T-helper 1 cell (primary cell): ENCODE data around the gene C1orf50.
"Not testable (repeated sequence)": the region's sequence is repeated elsewhere in the genome, so short reads cannot be mapped to it uniquely, and the experiment has no call there.

ENCODE experiments used
- DNase-seq, 5 donors: peaks; one replicate each; pipeline ENCODE4 v3.0.0-alpha.2; 2012 to 2020
- total RNA-seq, 4 donors: gene quantifications; one replicate each; lab custom pipeline; 2026; lab: John Stamatoyannopoulos, UW

The C1orf50 gene
- total RNA-seq: 8.2 to 14.8 (median 12.7) reads per million in 4 donors

DNA sequence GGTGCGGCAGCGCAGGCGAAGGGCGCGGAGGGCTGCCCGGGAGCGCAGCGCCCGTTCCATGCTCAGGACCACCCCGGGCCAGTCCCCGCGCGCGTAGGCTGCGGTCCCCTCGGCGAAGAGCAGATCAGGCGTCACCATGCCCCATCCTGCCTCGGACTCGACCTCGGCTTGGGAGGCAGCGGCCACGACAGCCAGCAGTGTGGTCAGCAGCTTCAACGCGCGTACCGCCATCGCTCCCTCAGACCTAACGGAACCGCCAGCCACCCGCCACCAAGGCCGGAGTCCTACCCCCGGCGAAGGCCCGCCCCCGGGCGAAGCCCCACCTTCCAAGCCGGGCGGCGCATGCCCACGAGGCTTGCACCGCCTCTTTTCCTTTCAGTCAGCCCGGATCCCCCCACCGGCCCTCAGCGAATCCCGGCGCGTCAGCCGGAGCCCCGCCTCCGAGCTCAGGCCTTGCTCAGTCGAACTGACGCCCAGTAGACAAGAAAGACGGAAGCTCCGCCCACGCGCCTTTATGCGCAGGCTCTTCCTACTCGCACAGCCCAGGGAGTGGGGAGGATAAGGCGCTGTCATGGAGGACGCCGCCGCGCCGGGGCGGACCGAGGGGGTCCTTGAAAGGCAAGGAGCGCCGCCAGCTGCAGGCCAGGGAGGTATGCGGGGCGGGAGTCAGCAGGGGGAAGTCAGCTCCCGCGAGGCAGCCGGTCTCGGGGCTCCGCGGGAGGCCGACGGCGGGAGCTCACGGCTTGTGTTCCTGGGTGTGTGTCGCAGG lies at the start of gene C1orf50, which contains the start of gene P3H1:
Gene C1orf50, plus strand, starts transcription at position 509 of the 769 bp plus-strand sequence. Its CDS starts 63 bp downstream, at position 572.
Gene P3H1, minus strand, starts transcription at position 288 of the 769 bp plus-strand sequence. Its CDS starts 57 bp downstream, at position 231.
- DNase-seq: peak; percentile 99 to 100 (median 99)

GRCh38 chr1:42720868-42721267 lies 46.2 kb upstream of the C1orf50 start:
- no peak for DNase-seq

DNA sequence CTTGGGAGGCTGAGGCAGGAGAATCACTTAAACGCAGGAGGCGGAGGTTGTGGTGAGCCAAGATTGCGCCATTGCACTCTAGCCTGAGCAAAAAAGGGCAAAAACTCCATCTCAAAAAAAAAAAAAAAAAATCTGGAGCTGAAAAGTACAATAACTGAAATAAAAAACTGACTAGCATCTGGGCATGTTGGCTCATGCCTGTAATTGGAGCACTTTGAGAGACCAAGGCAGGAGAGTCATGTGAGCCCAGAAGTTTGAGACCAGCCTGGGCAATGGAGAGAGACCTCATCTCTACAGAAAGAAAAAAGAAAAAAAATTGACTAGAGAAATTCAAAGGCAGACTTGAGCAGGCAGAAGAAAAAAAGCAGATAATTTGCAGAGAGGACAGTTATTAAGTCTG lies 45.1 kb upstream of the C1orf50 start:
- no peak for DNase-seq

- DNase-seq: not testable (repeated sequence)
These were observed 44.6 kb upstream of the C1orf50 start for GRCh38 chr1:42722403-42722802.

DNA sequence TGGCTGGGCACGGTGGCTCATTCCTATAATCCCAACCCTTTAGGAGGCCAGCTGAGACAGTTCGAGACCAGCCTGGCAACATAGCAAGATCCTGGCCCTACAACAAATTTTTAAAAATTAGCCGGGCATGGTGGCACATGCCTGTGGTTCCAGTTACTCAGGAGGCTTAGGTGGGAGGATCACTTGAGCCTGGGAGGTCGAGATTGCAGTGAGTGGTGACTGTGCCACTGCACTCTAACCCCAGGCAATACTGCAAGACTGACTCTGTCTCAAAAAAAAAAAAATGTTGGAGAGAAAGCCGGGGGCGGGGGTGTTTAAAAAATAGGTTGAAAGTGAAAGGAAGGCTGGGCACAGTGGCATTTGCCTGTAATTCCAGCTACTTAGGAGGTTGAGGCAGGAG lies 43.5 kb upstream of the C1orf50 start:
- no peak for DNase-seq

GRCh38 chr1:42725820-42726219 lies 41.2 kb upstream of the C1orf50 start:
- DNase-seq: not testable (repeated sequence)

DNA sequence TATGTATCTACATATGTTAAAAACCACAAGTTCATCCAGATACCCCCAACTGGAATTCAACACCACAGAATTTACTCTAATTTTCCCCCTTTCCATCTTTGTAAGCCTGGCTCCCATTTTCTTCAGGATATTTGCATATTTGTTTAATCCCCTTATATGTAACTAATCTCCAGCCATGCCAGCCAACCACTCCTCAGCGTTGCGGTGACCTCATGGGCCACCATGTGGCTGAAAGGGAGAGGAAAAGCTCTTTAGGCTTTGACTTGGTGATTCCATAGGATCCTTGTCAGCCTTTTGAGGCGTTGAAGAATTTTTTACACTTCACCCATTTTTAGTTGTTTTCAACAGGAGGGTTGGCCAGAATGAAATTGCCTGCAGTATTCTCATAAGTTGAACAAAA lies 37.0 kb upstream of the C1orf50 start:
- DNase-seq: no peak

DNA sequence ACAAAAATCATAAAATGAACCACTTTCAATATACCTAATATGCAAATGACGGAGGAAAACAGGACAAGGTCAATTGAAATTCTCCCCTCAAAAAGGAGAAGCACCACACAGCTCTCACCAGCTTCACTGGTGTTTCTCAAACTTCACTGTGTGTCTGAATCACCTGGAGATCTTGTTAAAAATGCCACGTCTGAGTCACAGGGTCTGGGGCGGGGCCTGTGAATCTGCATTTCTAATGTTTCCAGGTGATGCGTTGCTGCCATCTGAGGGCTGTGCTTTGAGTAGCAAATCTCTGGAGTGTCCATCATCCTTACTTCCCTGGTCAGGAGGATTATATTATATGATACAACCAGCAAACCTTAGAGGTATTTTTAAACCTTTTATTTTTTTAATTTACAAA lies 36.1 kb upstream of the C1orf50 start:
- peak in 1 of 5 donors; percentile 11 for DNase-seq

DNA sequence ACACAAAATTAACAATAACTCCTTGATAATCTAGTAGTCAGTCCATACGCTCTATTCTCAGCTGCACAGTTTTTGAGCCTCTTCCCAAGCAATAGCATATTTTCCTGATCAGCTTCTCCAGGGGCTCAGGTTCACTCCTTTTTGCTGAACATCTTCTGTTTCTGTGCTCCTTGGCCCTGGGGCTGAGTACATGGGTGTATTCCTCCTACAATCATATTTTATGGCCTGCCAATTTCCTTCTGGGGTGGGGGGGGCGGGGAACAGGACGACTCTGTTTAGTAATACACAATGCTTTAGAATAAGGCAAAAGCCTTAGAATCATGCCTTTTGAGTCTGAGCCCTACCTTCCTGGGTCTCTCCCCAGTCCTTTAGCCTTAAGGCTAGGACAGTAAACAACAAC lies 35.5 kb upstream of the C1orf50 start:
- no peak for DNase-seq

DNA sequence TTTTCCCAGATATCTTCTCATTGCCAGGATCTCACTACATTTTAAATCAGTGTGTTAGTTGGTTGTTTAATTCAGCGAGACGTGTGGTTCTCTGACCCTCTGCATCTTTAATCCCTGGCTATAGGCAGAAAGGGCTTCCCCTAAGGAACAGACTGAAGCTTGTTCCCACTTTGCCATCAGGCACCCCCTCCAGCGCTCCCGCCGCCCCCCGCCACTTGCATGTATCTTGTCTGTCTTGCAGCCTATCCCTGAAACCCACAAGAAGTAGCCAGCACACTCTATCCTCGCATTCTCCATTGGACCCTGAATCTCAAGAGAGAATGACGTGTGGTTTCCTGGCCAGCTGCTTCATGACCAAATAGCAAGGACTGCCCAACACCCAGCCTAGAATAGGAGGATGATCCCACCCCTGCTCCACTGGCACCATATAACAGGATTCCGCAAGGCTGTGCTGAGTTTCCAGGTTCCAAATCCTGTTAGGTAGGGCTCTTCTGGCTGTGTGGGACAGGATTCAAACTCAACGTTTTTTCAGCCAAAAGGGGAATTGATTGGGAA lies 34.8 kb upstream of the C1orf50 start:
- no peak for DNase-seq

DNA sequence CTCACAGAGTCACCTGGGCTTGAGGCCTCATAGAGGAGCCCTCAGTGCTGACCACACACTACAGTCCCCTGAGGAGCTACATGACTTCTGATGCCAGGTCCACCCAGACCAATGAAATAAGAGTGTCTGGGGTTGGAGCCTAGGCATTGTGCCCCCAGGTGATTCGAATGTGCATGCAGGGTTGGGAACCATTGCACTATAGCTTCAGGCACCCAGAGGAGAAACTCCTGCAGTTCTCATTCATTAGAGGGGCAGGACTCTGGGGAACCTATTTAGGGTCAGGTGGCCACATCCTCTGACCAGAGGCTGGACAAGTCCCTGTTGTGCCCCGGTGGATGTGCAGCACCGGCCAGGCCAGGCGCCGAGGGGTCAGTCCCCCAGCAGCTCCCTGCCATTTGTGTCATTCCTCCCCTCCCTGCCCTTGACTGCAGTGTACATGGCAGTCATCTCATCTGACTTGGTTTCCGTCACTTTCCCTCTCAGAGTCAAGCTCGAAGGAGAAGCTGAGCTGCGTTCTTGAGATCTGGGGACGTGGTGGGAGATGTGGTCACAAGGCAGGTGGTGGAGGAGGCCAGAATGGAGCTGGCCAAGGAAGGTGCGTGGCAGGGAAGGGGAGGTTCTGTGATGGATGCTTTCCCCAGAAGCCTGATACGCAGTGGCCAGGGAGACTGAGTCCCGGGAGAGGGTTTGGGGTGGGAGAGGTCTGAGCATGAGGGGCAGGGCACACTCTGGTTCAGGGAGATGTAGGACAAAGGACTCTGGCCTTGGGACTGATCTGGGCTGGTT lies 33.4 kb upstream of the C1orf50 start:
- DNase-seq: no peak

- DNase-seq: no peak
These were observed 32.6 kb upstream of the C1orf50 start for GRCh38 chr1:42734201-42735035.

- DNase-seq: no peak
These were observed 32.0 kb upstream of the C1orf50 start for GRCh38 chr1:42735056-42735455.

GRCh38 chr1:42735477-42736105 lies 31.5 kb upstream of the C1orf50 start:
- no peak for DNase-seq

GRCh38 chr1:42736152-42736551 lies 30.9 kb upstream of the C1orf50 start:
- DNase-seq: no peak

DNA sequence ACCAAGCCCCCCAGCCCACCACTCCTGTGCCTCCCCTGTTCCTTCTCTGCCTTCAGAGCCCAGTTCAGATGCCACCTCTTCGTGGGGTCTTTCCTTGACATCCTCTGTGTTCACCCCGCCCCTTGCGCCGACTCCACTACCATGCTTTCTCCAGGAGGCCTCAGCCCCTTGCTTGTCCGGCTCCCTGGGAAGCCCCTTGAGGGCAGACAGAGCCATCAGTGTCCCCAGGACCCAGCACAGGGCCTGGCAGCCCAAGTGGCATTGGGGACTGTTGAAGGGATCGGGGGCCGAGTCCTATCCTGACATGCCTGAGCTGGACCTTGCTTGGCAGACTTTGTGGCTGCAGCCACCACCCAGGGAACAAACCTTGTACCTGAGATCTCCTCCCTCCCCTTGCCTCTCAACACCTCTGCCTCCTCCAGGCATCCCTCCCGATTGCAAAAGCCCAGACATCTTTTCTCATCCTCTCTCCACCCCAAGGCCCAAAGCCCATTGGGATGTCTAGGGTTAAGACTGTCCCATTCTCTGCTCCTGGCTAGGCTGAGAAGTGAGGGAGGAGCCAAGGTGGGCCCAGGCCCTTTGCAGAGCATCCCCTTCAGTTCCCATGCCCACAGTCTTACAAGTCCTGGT lies 30.4 kb upstream of the C1orf50 start:
- no peak for DNase-seq

GRCh38 chr1:42737257-42737656 lies 29.8 kb upstream of the C1orf50 start:
- DNase-seq: no peak

DNA sequence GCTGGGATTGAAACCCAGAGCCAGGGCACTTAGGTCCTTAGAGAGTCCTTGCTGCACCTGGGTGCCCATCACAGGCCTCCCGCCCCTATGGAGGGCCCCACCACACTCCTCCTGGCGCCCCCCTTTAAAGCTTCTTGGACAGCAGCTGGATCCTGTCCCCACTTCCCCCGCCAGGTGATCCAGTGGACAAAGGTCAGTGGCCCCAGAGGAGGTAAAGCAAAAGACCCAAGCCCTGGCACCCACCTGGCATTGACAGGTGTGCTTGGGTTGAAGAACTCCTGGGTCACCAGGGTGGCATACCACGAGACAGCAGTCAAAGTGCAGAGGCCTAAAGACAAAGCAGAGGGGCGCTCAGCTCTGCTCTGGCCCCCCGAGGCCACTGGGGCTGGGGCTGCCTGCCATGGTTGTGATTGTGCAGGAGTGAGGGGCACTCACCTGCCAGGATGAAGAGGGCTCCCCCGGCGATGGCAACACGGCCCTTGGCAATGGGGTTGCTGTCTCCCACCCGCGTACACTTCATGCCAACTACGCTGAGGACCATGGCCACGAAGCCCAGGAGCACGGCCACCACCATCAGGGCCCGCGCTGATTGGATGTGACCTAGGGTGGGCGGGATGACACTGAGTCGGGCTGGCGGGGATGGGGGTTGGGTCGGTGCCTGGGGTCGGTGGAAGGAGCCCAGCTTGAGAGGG lies 28.9 kb upstream of the C1orf50 start:
- no peak for DNase-seq

GRCh38 chr1:42738678-42739226 lies 28.3 kb upstream of the C1orf50 start:
- no peak for DNase-seq
